Mammary epithelial cell (primary cell): Measurements from ENCODE around the gene FBXL3.
"Not testable (repeated sequence)": the region's sequence is repeated elsewhere in the genome, so short reads cannot be mapped to it uniquely, and the experiment has no call there.

ENCODE experiments used
- EZH2 ChIP-seq: IDR thresholded peaks from 2 replicates; pipeline ENCODE4 v1.6.1; 2012; ENCODE audit warnings: low read length, inconsistent platforms, borderline replicate concordance
- TF ChIP-seq, protein P1 (sequence below), 2 donors: IDR thresholded peaks in 1 of 2; conservative IDR thresholded peaks in 1 of 2; 2 replicates each; pipeline ENCODE4 v1.5.1; 2011 to 2012; ENCODE audit warnings: inconsistent platforms in 2 of 2, low read length in 2 of 2, mild to moderate bottlenecking in 2 of 2, control low read depth in 1 of 2, low read depth in 1 of 2; ENCODE audit not compliant: insufficient read depth in 1 of 2; ENCODE audit errors: extremely low read depth in 1 of 2

DNA sequence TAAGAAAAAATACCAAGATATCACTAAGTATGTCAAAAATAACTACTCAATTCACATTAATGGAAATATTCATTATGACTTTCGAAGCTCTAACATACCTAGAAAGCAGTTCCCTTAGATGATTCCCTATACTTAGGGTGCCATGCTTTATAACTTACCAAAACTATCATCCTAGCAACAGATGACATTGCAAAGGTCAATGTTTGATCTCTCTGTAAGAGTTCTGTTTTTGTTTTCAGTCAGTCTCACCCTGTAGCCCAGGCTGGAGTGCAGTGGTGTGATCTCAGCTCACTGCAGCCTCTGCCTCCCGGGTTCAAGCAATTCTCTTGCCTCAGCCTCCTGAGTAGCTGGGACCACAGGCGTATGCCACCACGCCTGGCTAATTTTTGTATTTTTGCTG, 18.6 kb downstream of the FBXL3 start:
- TF ChIP-seq, protein P1, sequence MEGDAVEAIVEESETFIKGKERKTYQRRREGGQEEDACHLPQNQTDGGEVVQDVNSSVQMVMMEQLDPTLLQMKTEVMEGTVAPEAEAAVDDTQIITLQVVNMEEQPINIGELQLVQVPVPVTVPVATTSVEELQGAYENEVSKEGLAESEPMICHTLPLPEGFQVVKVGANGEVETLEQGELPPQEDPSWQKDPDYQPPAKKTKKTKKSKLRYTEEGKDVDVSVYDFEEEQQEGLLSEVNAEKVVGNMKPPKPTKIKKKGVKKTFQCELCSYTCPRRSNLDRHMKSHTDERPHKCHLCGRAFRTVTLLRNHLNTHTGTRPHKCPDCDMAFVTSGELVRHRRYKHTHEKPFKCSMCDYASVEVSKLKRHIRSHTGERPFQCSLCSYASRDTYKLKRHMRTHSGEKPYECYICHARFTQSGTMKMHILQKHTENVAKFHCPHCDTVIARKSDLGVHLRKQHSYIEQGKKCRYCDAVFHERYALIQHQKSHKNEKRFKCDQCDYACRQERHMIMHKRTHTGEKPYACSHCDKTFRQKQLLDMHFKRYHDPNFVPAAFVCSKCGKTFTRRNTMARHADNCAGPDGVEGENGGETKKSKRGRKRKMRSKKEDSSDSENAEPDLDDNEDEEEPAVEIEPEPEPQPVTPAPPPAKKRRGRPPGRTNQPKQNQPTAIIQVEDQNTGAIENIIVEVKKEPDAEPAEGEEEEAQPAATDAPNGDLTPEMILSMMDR (conservative IDR thresholded peaks at IDR 0.05 in 1 of 2, IDR thresholded peaks at IDR 0.05 in 1 of 2; ENCODE audit: extremely low read depth in 1 of 2, insufficient read depth in 1 of 2, low read depth in 1 of 2, low read length in 2 of 2) = not testable (repeated sequence)
- TF ChIP-seq EZH2 = not testable (repeated sequence)
